GM12891 (cell line): ENCODE measurements around the gene SIGLEC12.

ENCODE experiments used
- DNase-seq: peaks from one replicate; pipeline ENCODE4 v3.0.0; 2011; ENCODE audit warnings: low spot score; ENCODE audit not compliant: insufficient read length
- FAIRE-seq: peaks from 2 replicates; lab custom pipeline; 2011; peaks lifted over from hg19 to GRCh38; lab: Jason Lieb, UNC
- PAX5 ChIP-seq: IDR thresholded peaks from 2 replicates; pipeline ENCODE4 v1.6.1; 2011; ENCODE audit warnings: low read length, moderate library complexity, mild to moderate bottlenecking; ENCODE audit not compliant: insufficient read depth, severe bottlenecking
- POLR2A ChIP-seq: IDR thresholded peaks from 2 replicates; pipeline ENCODE4 v1.6.1; 2011; ENCODE audit warnings: low read depth, low read length, control low read depth
- POLR2AphosphoS5 ChIP-seq: IDR thresholded peaks from 2 replicates; pipeline ENCODE4 v1.6.1; 2011; ENCODE audit warnings: low read depth, low read length, control low read depth
- POU2F2 ChIP-seq: IDR thresholded peaks from 2 replicates; pipeline ENCODE4 v1.6.1; 2011; ENCODE audit warnings: low read depth, mild to moderate bottlenecking, control low read depth, low read length, moderate library complexity
- SPI1 ChIP-seq: IDR thresholded peaks from 2 replicates; pipeline ENCODE4 v1.6.1; 2011; ENCODE audit warnings: low read depth, low read length, control low read depth
- TAF1 ChIP-seq: IDR thresholded peaks from 2 replicates; pipeline ENCODE4 v1.6.1; 2011; ENCODE audit warnings: low read depth, low read length, control low read depth

Gene SIGLEC12

DNA sequence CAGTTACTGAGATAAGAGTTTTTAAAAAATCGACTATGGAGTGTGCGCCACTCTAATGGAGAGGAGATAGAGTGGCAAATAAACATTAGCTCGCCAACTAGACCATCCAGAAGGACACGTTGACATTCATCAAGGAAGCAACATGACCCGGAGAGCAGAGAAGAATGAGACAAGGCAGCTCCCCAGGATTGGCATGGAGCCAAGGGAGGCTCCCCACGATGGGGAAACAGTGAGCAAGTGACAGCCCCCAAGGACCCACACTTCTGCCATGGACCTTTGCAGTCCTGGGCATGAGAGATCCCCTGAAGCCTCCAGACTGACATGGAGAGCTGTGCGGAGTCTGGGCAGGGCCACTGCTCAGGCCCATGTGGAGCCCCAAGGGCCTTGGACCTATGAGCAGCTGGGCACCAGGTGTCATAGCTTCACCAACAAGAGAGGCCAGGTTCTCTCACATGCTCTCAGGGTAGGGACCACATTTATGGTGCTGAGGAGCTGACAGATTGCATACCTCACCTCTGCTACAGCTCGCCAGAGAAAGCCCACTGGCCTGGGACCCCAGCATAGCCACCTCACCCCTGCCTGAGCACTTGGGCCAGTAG is 23.2 kb upstream of the SIGLEC12 start:
- FAIRE-seq (no peak), DNase-seq (no peak)
- no peak for TF ChIP-seq PAX5
- no peak for TF ChIP-seq POLR2A

DNA sequence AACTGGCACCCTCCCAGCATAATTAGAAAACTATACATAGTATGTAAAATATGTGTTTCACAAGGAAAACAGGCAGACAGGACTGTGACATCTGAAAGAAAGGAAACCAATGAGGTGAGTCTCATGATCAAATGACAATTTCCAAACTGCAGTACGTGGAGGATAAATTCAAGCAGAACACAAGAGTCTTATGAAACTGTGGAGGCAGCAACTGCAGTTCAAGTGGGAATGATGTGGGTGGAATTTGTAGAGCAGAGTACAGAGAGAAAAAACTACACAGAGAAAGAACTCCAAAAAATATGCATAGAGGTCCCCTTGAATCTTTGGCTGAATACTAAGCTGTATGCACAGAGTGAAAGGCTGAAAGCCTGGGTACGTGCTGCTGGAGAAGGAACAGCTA is 20.2 kb upstream of the SIGLEC12 start:
- no peak for DNase-seq
- FAIRE-seq, result no peak
- TF ChIP-seq POLR2AphosphoS5 (no peak), TAF1 (no peak), POLR2A (no peak), PAX5 (no peak), POU2F2 (no peak), SPI1 (no peak)

DNA sequence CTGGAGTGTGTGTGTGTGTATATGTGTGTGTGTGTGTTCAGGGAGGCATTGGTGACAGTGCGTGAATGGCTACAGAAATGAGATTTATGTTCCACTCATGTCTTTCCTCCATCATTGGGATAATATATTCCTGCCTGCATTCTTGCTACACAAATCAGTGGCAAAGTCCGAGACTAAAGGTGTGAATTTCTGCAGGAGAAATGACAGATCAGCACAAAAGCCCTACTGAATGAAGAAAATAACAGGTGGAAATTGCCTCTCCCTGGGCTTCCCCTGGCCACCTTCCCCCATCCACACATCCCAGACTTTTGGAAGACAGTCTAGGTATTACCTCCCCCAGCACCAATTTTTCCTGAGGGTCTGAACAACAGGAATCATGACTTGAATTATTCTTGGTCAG is 19.8 kb upstream of the SIGLEC12 start:
- TF ChIP-seq POU2F2, result no peak
- no peak for TF ChIP-seq PAX5
- TF ChIP-seq SPI1, result no peak
- no peak for TF ChIP-seq POLR2A
- no peak for TF ChIP-seq TAF1
- TF ChIP-seq POLR2AphosphoS5, result no peak
- FAIRE-seq (no peak), DNase-seq (no peak)

DNA sequence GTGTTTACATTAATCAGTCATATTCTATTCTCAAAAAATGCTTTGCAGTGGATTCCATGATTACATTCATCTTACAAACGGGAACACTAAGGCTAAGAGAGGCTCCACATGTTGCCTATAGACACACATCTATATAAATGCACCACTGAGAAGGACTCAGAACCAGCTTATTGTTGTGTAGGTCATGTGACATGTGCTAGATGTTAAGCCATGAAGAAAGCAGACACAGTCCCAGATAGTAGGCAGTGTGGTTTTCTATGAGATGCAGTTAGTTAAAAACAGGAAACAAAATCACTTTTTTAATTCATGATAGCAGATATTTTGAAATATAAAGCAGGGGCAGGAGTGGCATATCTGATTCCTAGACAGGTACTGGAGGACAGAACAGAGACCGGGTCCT is 19.1 kb upstream of the SIGLEC12 start:
- no peak for TF ChIP-seq TAF1
- no peak for TF ChIP-seq POLR2A
- no peak for TF ChIP-seq POLR2AphosphoS5
- no peak for TF ChIP-seq POU2F2
- TF ChIP-seq PAX5, result no peak
- TF ChIP-seq SPI1, result no peak
- FAIRE-seq, result no peak
- no peak for DNase-seq

DNA sequence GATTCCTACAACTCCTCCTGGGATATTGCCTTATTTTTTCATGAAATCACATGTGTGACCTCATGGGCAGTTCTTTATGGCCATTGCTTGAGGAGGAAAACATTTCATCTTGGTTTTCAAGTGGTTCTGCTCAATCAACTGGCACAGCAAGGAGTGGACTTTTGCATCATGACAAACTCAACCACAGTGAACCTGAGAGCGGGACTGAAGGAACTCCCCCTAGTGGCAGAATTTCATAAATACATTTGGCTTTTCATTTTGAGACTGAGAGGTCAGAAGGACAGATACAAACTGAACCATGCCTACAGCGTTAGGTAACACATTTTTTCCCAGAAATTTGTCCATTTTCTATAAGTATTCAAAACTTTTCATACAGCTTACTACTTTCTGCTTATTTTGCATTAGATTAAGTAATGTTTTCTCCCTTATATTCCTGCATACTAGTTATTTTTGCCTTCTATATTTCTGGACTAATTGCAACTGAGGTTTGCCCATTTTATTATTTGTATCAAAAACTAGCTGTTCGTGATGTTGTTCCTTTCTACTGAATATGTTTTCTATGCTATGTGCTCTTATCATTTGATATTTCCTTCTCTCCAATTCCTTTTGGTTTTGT is 13.4 kb upstream of the SIGLEC12 start:
- peak; percentile 88 for FAIRE-seq
- TF ChIP-seq SPI1 (no peak), PAX5 (no peak), POU2F2 (no peak), TAF1 (no peak), POLR2AphosphoS5 (no peak), POLR2A (no peak)
- peak; percentile 35 for DNase-seq

DNA sequence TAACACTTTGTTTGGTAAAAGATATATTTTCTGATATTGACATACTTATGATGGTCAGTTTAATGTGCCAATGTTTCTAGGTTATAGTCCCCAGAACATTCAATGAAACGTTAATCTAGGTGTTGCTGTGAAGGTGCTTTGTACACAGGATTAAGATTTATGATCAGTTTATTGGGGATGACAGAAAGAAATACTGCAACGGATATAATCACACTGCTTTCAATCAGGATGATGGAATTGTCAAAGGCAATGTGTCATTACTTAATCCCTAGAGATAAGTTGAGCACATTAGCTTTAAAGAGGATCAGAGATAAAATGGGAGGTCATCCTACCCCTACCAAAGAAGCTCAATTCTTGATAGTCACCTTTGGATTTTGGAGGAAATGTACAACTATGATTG is 12.4 kb upstream of the SIGLEC12 start:
- no peak for FAIRE-seq
- no peak for DNase-seq
- TF ChIP-seq TAF1, result no peak
- TF ChIP-seq SPI1, result no peak
- no peak for TF ChIP-seq PAX5
- TF ChIP-seq POU2F2, result no peak
- TF ChIP-seq POLR2AphosphoS5, result no peak
- no peak for TF ChIP-seq POLR2A

DNA sequence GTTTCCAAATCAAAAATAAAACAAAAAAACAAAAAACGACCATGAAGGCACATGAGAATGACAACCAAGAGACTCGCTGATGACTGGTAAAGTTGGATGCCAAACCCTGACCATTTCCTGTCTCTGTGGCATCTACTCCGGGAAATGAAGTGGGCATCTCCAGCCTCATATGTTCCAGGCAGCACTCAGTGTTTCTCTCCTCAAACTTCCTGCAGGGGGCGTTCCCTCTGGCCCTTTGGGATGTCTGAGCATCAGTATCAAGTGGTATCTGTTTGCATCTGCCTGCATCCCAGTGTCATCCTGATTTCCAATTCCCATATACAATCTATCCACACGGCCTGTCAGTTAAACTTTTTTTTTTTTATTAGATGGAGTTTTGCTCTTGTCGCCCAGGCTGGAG is 9.8 kb upstream of the SIGLEC12 start:
- no peak for DNase-seq

DNA sequence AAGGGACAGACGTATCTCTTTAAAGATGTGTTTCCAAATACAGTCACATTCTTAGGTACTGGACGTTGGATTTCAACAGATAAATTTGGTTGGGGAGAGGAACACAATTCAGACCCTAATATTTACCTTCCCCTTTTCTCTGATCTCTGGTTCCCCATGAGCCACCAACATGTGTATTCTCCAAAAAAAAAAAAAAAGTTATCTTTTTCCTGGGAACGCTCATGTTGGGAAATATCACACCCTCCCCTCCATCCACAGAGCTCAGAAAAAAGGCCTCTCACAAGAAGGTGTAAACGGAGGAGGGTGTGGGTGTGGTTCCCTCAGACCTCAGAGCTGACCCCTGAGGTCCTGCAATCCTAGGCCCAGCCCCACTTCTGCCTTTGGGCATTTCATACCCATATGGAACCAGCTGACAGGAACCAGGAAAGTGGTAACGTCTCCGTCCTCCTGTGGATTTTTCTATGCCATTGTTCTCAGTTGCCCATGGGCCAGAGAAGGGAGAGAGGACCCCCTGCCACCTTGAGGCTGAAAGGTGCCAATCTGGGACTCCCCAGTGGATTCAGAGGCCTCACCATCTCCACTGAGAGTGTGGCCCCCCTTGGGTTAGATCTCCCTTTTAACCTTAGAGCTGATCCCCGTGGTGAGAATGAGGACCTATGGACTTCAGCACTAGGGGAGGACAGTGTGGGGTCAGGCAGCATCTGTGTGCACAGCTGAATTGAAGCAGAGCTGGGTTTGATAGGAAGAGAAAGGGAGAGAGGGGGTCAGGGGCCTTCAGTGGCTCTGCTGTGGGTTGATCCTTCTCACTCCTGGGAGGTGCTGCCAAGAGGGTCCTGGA is 8.4 kb upstream of the SIGLEC12 start:
- no peak for FAIRE-seq

More for the DNA sequence above, 9.8 kb upstream of the SIGLEC12 start:
- FAIRE-seq, result no peak
- no peak for TF ChIP-seq PAX5
- TF ChIP-seq SPI1, result no peak
- TF ChIP-seq TAF1, result no peak
- TF ChIP-seq POLR2AphosphoS5, result no peak
- TF ChIP-seq POLR2A, result no peak
- TF ChIP-seq POU2F2, result no peak

More for the DNA sequence above, 8.4 kb upstream of the SIGLEC12 start:
- no peak for DNase-seq
- TF ChIP-seq SPI1, result no peak
- no peak for TF ChIP-seq POLR2AphosphoS5
- TF ChIP-seq TAF1, result no peak
- TF ChIP-seq POLR2A, result no peak
- no peak for TF ChIP-seq POU2F2
- TF ChIP-seq PAX5, result no peak
